ENCODE measurements around the gene EMX2.

EMX2 gene

GRCh38 chr10:117539903-117540639 is 2.5 kb upstream of the EMX2 start:
- Histone ChIP-seq H3K9me3 (ENCODE audit: insufficient read depth, low read depth, low read length) (no peaks in the 10 kb centered on the region), H3K4me1 (ENCODE audit: insufficient read depth, low read length) (peaks cover 15% of the 10 kb centered on the region), H3K4me3 (ENCODE audit: low read length) (no peak overlapping the region), H3K27me3 (ENCODE audit: insufficient read depth, low read length) (peaks cover 100% of the 10 kb centered on the region), H3K9ac (ENCODE audit: low read depth, low read length) (no peak overlapping the region), H3K27ac (ENCODE audit: low read depth, low read length) (no peak overlapping the region), H3K36me3 (ENCODE audit: insufficient read depth, low read length) (no peaks in the 10 kb centered on the region)
- 29% methylated on average over 3 of the region's 3 CpGs for WGBS

- WGBS, result 20% methylated on average over 8 of the region's 14 CpGs
- Histone ChIP-seq H3K9me3 (ENCODE audit: insufficient read depth, low read depth, low read length) (no peaks in the 10 kb centered on the region), H3K27ac (ENCODE audit: low read depth, low read length) (no peak overlapping the region), H3K9ac (ENCODE audit: low read depth, low read length) (no peak overlapping the region), H3K4me1 (ENCODE audit: insufficient read depth, low read length) (peaks cover 19% of the 10 kb centered on the region), H3K27me3 (ENCODE audit: insufficient read depth, low read length) (peaks cover 100% of the 10 kb centered on the region), H3K4me3 (ENCODE audit: low read length) (peak overlapping the region; percentile 48; the same call in 1 of the 2 replicates), H3K36me3 (ENCODE audit: insufficient read depth, low read length) (no peaks in the 10 kb centered on the region)
Measured at GRCh38 chr10:117540640-117541404, 1.7 kb upstream of the EMX2 start.

DNA sequence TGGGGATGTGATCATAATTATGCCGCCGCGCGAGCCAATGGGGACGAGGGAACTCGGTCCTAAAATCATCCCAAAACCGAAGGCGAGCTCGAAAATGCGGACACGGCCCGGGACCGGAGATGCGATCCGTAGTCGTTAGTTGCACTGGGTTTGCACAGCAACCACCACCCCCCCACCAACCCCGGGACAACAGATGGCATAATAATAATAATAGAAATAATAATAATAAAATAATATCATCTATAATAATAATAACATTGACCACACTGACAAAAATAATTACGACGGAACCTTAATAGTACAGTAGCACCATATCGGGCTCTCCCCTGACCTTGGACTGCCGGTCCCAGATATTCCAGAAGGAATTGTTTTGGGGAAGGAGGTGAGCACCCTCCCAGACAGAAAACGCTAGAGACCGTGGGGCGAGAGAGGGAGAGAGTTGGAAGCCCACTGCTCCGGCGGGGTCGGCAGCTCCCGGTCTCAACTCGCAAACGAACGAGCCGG is 1.1 kb upstream of the EMX2 start:
- peaks cover 100% of the 10 kb centered on the region for H3K27me3 ChIP-seq (ENCODE audit: insufficient read depth, low read length)
- H3K27ac ChIP-seq (ENCODE audit: low read depth, low read length), result no peak overlapping the region
- H3K4me1 ChIP-seq (ENCODE audit: insufficient read depth, low read length), result peaks cover 19% of the 10 kb centered on the region
- H3K36me3 ChIP-seq (ENCODE audit: insufficient read depth, low read length), result no peaks in the 10 kb centered on the region
- H3K9ac ChIP-seq (ENCODE audit: low read depth, low read length), result no peak overlapping the region
- peak overlapping the region; percentile 48 for H3K4me3 ChIP-seq (ENCODE audit: low read length)
- no peaks in the 10 kb centered on the region for H3K9me3 ChIP-seq (ENCODE audit: insufficient read depth, low read depth, low read length)
- WGBS, result 3% methylated on average over 27 of the region's 32 CpGs

GRCh38 chr10:117541909-117542705 is 439 bp upstream of the EMX2 start:
- WGBS, result under 1% methylated on average over 62 of the region's 62 CpGs
- Histone ChIP-seq H3K27ac (ENCODE audit: low read depth, low read length) (no peak overlapping the region), H3K27me3 (ENCODE audit: insufficient read depth, low read length) (peaks cover 100% of the 10 kb centered on the region)

GRCh38 chr10:117543225-117544003 is 868 bp downstream of the EMX2 start:
- Histone ChIP-seq H3K27me3 (ENCODE audit: insufficient read depth, low read length) (peaks cover 100% of the 10 kb centered on the region), H3K9me3 (ENCODE audit: insufficient read depth, low read depth, low read length) (no peaks in the 10 kb centered on the region), H3K4me3 (ENCODE audit: low read length) (peak overlapping the region; percentile 48), H3K4me1 (ENCODE audit: insufficient read depth, low read length) (peaks cover 24% of the 10 kb centered on the region), H3K9ac (ENCODE audit: low read depth, low read length) (0 out of 2 replicates have a peak overlapping the region, but pooled peaks have one; percentile 15), H3K36me3 (ENCODE audit: insufficient read depth, low read length) (no peaks in the 10 kb centered on the region), H3K27ac (ENCODE audit: low read depth, low read length) (no peak overlapping the region)
- under 1% methylated on average over 90 of the region's 90 CpGs for whole genome bisulfite sequencing

More at GRCh38 chr10:117541909-117542705, 439 bp upstream of the EMX2 start:
- H3K4me1 ChIP-seq (ENCODE audit: insufficient read depth, low read length), result peaks cover 19% of the 10 kb centered on the region
- H3K4me3 ChIP-seq (ENCODE audit: low read length), result peak overlapping the region; percentile 48
- no peak overlapping the region for H3K9ac ChIP-seq (ENCODE audit: low read depth, low read length)
- H3K36me3 ChIP-seq (ENCODE audit: insufficient read depth, low read length), result no peaks in the 10 kb centered on the region
- no peaks in the 10 kb centered on the region for H3K9me3 ChIP-seq (ENCODE audit: insufficient read depth, low read depth, low read length)

GRCh38 chr10:117544004-117544701 is 1.6 kb downstream of the EMX2 start:
- Histone ChIP-seq H3K27me3 (ENCODE audit: insufficient read depth, low read length) (peaks cover 100% of the 10 kb centered on the region), H3K36me3 (ENCODE audit: insufficient read depth, low read length) (no peaks in the 10 kb centered on the region), H3K27ac (ENCODE audit: low read depth, low read length) (no peak overlapping the region), H3K4me3 (ENCODE audit: low read length) (peak overlapping the region; percentile 48), H3K9ac (ENCODE audit: low read depth, low read length) (no peak overlapping the region), H3K9me3 (ENCODE audit: insufficient read depth, low read depth, low read length) (no peaks in the 10 kb centered on the region), H3K4me1 (ENCODE audit: insufficient read depth, low read length) (peaks cover 25% of the 10 kb centered on the region)
- WGBS, result under 1% methylated on average over 40 of the region's 41 CpGs

DNA sequence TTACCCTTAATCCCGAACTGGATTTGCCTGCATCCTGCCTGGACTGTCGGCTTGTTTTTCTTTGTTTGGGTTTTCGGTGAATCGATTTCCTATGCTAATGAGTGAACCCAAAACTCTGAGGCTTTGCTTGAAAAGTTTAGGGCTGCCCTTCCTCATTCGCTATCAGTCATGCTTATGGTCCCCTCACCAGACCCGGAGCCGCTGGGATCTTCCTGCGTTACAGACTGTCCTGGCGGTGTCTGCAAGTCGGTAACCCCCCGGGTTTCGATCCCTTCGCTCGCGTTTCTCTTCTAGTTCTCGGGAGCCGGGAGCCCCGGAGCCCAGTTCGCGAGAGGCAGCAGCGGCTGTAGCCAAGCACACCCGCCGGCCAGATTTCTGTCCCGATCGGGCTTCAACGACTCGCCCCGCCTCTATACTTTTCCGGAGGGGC is 2.2 kb downstream of the EMX2 start:
- Histone ChIP-seq H3K27me3 (ENCODE audit: insufficient read depth, low read length) (peaks cover 100% of the 10 kb centered on the region), H3K9ac (ENCODE audit: low read depth, low read length) (no peak overlapping the region), H3K36me3 (ENCODE audit: insufficient read depth, low read length) (no peaks in the 10 kb centered on the region), H3K27ac (ENCODE audit: low read depth, low read length) (no peak overlapping the region), H3K4me1 (ENCODE audit: insufficient read depth, low read length) (peaks cover 25% of the 10 kb centered on the region), H3K9me3 (ENCODE audit: insufficient read depth, low read depth, low read length) (no peaks in the 10 kb centered on the region), H3K4me3 (ENCODE audit: low read length) (peak overlapping the region; percentile 48)
- WGBS, result 1% methylated on average over 29 of the region's 29 CpGs

DNA sequence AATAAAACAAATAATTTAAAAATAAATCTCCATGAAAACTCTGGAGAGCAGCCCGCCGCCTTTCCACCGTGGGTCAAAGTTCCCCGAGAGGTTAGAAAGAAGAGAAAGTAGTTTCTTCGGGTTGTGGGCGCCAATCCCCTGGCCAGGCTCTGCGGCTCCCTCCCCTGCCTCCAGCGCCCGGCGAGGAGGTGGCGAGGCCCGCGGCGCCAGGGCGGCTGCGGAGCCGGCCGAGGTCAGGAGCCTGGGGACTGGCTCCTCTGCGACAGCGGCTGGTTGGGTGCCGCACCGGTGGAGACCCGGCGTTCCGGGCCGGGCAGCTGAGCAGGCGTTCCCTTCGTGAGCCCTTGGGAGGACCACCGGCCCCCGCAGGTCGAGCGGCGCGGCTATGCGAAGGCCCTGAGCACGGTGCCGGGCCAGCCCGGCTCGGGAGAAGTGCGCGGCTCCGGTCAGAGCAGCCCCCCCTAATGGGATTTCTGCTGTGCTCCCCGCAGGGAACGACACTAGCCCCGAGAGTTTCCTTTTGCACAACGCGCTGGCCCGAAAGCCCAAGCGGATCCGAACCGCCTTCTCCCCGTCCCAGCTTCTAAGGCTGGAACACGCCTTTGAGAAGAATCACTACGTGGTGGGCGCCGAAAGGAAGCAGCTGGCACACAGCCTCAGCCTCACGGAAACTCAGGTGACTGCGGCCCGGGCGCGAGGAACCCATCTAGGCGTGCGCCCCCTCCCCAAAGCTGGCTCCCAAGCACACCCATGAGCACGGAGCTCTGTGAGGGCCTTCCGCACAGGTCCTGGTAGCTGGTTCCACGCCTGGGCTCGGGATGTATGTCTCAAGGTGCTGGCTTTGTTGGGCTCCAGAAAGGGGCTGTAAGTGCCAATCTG is 2.8 kb downstream of the EMX2 start:
- Histone ChIP-seq H3K9me3 (ENCODE audit: insufficient read depth, low read depth, low read length) (no peaks in the 10 kb centered on the region), H3K36me3 (ENCODE audit: insufficient read depth, low read length) (no peaks in the 10 kb centered on the region), H3K4me3 (ENCODE audit: low read length) (peak overlapping the region; percentile 48), H3K27ac (ENCODE audit: low read depth, low read length) (no peak overlapping the region), H3K9ac (ENCODE audit: low read depth, low read length) (no peak overlapping the region), H3K4me1 (ENCODE audit: insufficient read depth, low read length) (peaks cover 25% of the 10 kb centered on the region), H3K27me3 (ENCODE audit: insufficient read depth, low read length) (peaks cover 100% of the 10 kb centered on the region)
- WGBS, result under 1% methylated on average over 67 of the region's 67 CpGs

- Histone ChIP-seq H3K27me3 (ENCODE audit: insufficient read depth, low read length) (peaks cover 100% of the 10 kb centered on the region), H3K4me1 (ENCODE audit: insufficient read depth, low read length) (peaks cover 24% of the 10 kb centered on the region), H3K4me3 (ENCODE audit: low read length) (peak overlapping the region; percentile 48; the same call in 1 of the 2 replicates), H3K9ac (ENCODE audit: low read depth, low read length) (no peak overlapping the region), H3K27ac (ENCODE audit: low read depth, low read length) (no peak overlapping the region), H3K9me3 (ENCODE audit: insufficient read depth, low read depth, low read length) (no peaks in the 10 kb centered on the region), H3K36me3 (ENCODE audit: insufficient read depth, low read length) (no peaks in the 10 kb centered on the region)
- WGBS, result 2% methylated on average over 16 of the region's 16 CpGs
Measured at GRCh38 chr10:117546020-117546580, 3.6 kb downstream of the EMX2 start.

All from HUES64 (cell line).